ENCODE data around the gene APPBP2. TPM values are rescaled to one million over a fixed set of nuclear protein-coding genes. Genes with fewer than 3 reads are reported as not detected.

Gene APPBP2
- total RNA-seq, 2 donors from 2014 or later, result 17.5 to 26.7 TPM

- ATAC-seq (no peak), DNase-seq (no peak)
- Mint-ChIP-seq H3K27ac (no peak overlapping the region), H3K4me1 (no peaks in the 10 kb centered on the region), H3K36me3 (ENCODE audit: low read depth) (no peaks in the 10 kb centered on the region), H3K27me3 (peaks cover 25% of the 10 kb centered on the region), H3K4me3 (no peak overlapping the region)
- no peaks in the 10 kb centered on the region for H3K9me3 ChIP-seq (ENCODE audit: control insufficient read depth, low read length, poor library complexity, severe bottlenecking)
Measured at GRCh38 chr17:60412701-60413100, 113.3 kb downstream of the APPBP2 start.

- Mint-ChIP-seq H3K27me3 (peaks cover 28% of the 10 kb centered on the region), H3K4me1 (no peaks in the 10 kb centered on the region), H3K36me3 (ENCODE audit: low read depth) (no peaks in the 10 kb centered on the region), H3K27ac (no peak overlapping the region), H3K4me3 (no peak overlapping the region)
- DNase-seq (no peak), ATAC-seq (no peak)
- no peaks in the 10 kb centered on the region for H3K9me3 ChIP-seq (ENCODE audit: control insufficient read depth, low read length, poor library complexity, severe bottlenecking)
Measured at GRCh38 chr17:60410001-60410400, 116.0 kb downstream of the APPBP2 start.

GRCh38 chr17:60406887-60407286 lies 119.2 kb downstream of the APPBP2 start:
- Mint-ChIP-seq H3K4me1 (no peaks in the 10 kb centered on the region), H3K27me3 (peaks cover 20% of the 10 kb centered on the region), H3K4me3 (no peak overlapping the region), H3K27ac (no peak overlapping the region), H3K36me3 (ENCODE audit: low read depth) (no peaks in the 10 kb centered on the region)
- no peak for ATAC-seq
- DNase-seq, result no peak
- H3K9me3 ChIP-seq (ENCODE audit: control insufficient read depth, low read length, poor library complexity, severe bottlenecking), result no peaks in the 10 kb centered on the region

- Mint-ChIP-seq H3K4me3 (no peak overlapping the region), H3K36me3 (ENCODE audit: low read depth) (no peaks in the 10 kb centered on the region), H3K4me1 (no peaks in the 10 kb centered on the region), H3K27ac (no peak overlapping the region), H3K27me3 (peaks cover 11% of the 10 kb centered on the region)
- ATAC-seq (no peak), DNase-seq (no peak)
- no peaks in the 10 kb centered on the region for H3K9me3 ChIP-seq (ENCODE audit: control insufficient read depth, low read length, poor library complexity, severe bottlenecking)
Measured at GRCh38 chr17:60403962-60404361, 122.1 kb downstream of the APPBP2 start.

- Mint-ChIP-seq H3K27ac (no peak overlapping the region), H3K36me3 (ENCODE audit: low read depth) (no peaks in the 10 kb centered on the region), H3K27me3 (peaks cover 11% of the 10 kb centered on the region), H3K4me3 (no peak overlapping the region), H3K4me1 (peaks cover under 1% of the 10 kb centered on the region)
- ATAC-seq (no peak), DNase-seq (no peak)
- H3K9me3 ChIP-seq (ENCODE audit: control insufficient read depth, low read length, poor library complexity, severe bottlenecking), result no peaks in the 10 kb centered on the region
Measured at GRCh38 chr17:60403523-60403810, 122.6 kb downstream of the APPBP2 start.

- no peak overlapping the region for H3K4me3 Mint-ChIP-seq
- H3K27me3 Mint-ChIP-seq, result peaks cover 5% of the 10 kb centered on the region
- H3K27ac Mint-ChIP-seq, result no peak overlapping the region
- ATAC-seq (no peak), DNase-seq (no peak)
- no peaks in the 10 kb centered on the region for H3K9me3 ChIP-seq (ENCODE audit: control insufficient read depth, low read length, poor library complexity, severe bottlenecking)
- no peaks in the 10 kb centered on the region for H3K36me3 Mint-ChIP-seq (ENCODE audit: low read depth)
- peaks cover 6% of the 10 kb centered on the region for H3K4me1 Mint-ChIP-seq
Measured at GRCh38 chr17:60401819-60402218, 124.2 kb downstream of the APPBP2 start.

GRCh38 chr17:60398227-60398959 lies 127.6 kb downstream of the APPBP2 start:
- Mint-ChIP-seq H3K4me3 (peak overlapping the region; percentile 15), H3K27ac (peak overlapping the region; percentile 45), H3K27me3 (no peaks in the 10 kb centered on the region), H3K4me1 (peaks cover 6% of the 10 kb centered on the region), H3K36me3 (ENCODE audit: low read depth) (no peaks in the 10 kb centered on the region)
- H3K9me3 ChIP-seq (ENCODE audit: control insufficient read depth, low read length, poor library complexity, severe bottlenecking), result no peaks in the 10 kb centered on the region
- ATAC-seq, result peak; percentile 84
- DNase-seq, result no peak

GRCh38 chr17:60396412-60396811 lies 129.6 kb downstream of the APPBP2 start:
- no peaks in the 10 kb centered on the region for H3K27me3 Mint-ChIP-seq
- H3K36me3 Mint-ChIP-seq (ENCODE audit: low read depth), result no peaks in the 10 kb centered on the region
- peaks cover 15% of the 10 kb centered on the region for H3K4me1 Mint-ChIP-seq
- H3K9me3 ChIP-seq (ENCODE audit: control insufficient read depth, low read length, poor library complexity, severe bottlenecking), result no peaks in the 10 kb centered on the region
- H3K4me3 Mint-ChIP-seq, result no peak overlapping the region
- no peak for ATAC-seq
- no peak for DNase-seq
- H3K27ac Mint-ChIP-seq, result peak overlapping the region; percentile 29

GRCh38 chr17:60395508-60396065 lies 130.5 kb downstream of the APPBP2 start:
- no peaks in the 10 kb centered on the region for H3K36me3 Mint-ChIP-seq (ENCODE audit: low read depth)
- no peak overlapping the region for H3K4me3 Mint-ChIP-seq
- DNase-seq, result no peak
- peaks cover 22% of the 10 kb centered on the region for H3K4me1 Mint-ChIP-seq
- no peak overlapping the region for H3K27ac Mint-ChIP-seq
- H3K9me3 ChIP-seq (ENCODE audit: control insufficient read depth, low read length, poor library complexity, severe bottlenecking), result no peaks in the 10 kb centered on the region
- H3K27me3 Mint-ChIP-seq, result no peaks in the 10 kb centered on the region
- no peak for ATAC-seq

- H3K9me3 ChIP-seq (ENCODE audit: control insufficient read depth, low read length, poor library complexity, severe bottlenecking), result no peaks in the 10 kb centered on the region
- H3K4me3 Mint-ChIP-seq, result no peak overlapping the region
- no peak overlapping the region for H3K27ac Mint-ChIP-seq
- no peak for ATAC-seq
- DNase-seq, result no peak
- no peaks in the 10 kb centered on the region for H3K27me3 Mint-ChIP-seq
- H3K36me3 Mint-ChIP-seq (ENCODE audit: low read depth), result no peaks in the 10 kb centered on the region
- peaks cover 30% of the 10 kb centered on the region for H3K4me1 Mint-ChIP-seq
Measured at GRCh38 chr17:60393840-60394723, 132.0 kb downstream of the APPBP2 start.

Other genes with a start within 250 kb of the APPBP2 start
- gene USP32, start 134.1 kb downstream of the APPBP2 start, total RNA-seq, result 10 to 100 TPM; 27.5 to 34.2 TPM
- gene CHCT1, start 103.8 kb downstream of the APPBP2 start, total RNA-seq, result not detected
- gene PPM1D, start 74.0 kb upstream of the APPBP2 start, total RNA-seq, result 10 to 100 TPM; 20.0 to 24.5 TPM
- gene BCAS3, start 151.6 kb upstream of the APPBP2 start, total RNA-seq, result 10 to 100 TPM; 39.0 to 50.0 TPM

All from T-helper 17 cell (primary cell).